SJCRH30 (cell line): ENCODE data around the gene MCF2L. TPM values are rescaled to one million over a fixed set of nuclear protein-coding genes. Genes with fewer than 3 reads are reported as not detected.

Experiments
- DNase-seq, 2 experiments: peaks; one replicate each; pipeline ENCODE4 v3.0.0-alpha.2; 2015 to 2020
- H3K27ac ChIP-seq: fragments of 250-450 bp; sonication (Bioruptor Pico); 2 replicates; pipeline ENCODE4 v1.5.1; 2020; ENCODE audit warnings: mild to moderate bottlenecking, moderate library complexity
- H3K27me3 ChIP-seq: fragments of 250-450 bp; sonication (Bioruptor Pico); 2 replicates; pipeline ENCODE4 v1.5.1; 2020; ENCODE audit warnings: mild to moderate bottlenecking, moderate library complexity
- H3K36me3 ChIP-seq: fragments of 250-450 bp; sonication (Bioruptor Pico); 2 replicates; pipeline ENCODE4 v1.5.1; 2020; ENCODE audit warnings: mild to moderate bottlenecking, moderate library complexity
- H3K4me1 ChIP-seq: fragments of 250-450 bp; sonication (Bioruptor Pico); 2 replicates; pipeline ENCODE4 v1.5.1; 2020; ENCODE audit warnings: mild to moderate bottlenecking, moderate library complexity
- H3K4me3 ChIP-seq: fragments of 250-450 bp; sonication (Bioruptor Pico); 2 replicates; pipeline ENCODE4 v1.5.1; 2020; ENCODE audit warnings: mild to moderate bottlenecking, moderate library complexity
- H3K9me3 ChIP-seq: fragments of 250-450 bp; sonication (Bioruptor Pico); replicated peaks from 2 replicates; pipeline ENCODE4 v1.5.1; 2020; ENCODE audit warnings: mild to moderate bottlenecking, moderate library complexity
- total RNA-seq: library from RNA; depleted of rRNA; stranded (reverse); fragments of >200 nt; shearing (Covaris generic); gene quantifications from 2 replicates; pipeline ENCODE4 v1.2.3, GENCODE V29; 2014

The MCF2L gene
- total RNA-seq, 1 experiment from 2014 or later: 4.4 TPM

- no peaks in the 10 kb centered on the region for H3K36me3 ChIP-seq
- no peaks in the 10 kb centered on the region for H3K9me3 ChIP-seq
- no peak overlapping the region for H3K4me3 ChIP-seq
- no peak overlapping the region for H3K27ac ChIP-seq
- no peaks in the 10 kb centered on the region for H3K27me3 ChIP-seq
- DNase-seq: no peak
- H3K4me1 ChIP-seq: peaks cover 29% of the 10 kb centered on the region
These were observed 13.1 kb upstream of the MCF2L start for GRCh38 chr13:112955956-112956355.

GRCh38 chr13:112956571-112957294 is 12.3 kb upstream of the MCF2L start:
- Histone ChIP-seq H3K27ac (peak overlapping the region; percentile 29; the same call in 1 of the 2 replicates), H3K4me1 (peaks cover 29% of the 10 kb centered on the region), H3K36me3 (no peaks in the 10 kb centered on the region), H3K9me3 (no peaks in the 10 kb centered on the region), H3K27me3 (no peaks in the 10 kb centered on the region), H3K4me3 (peak overlapping the region; percentile 13; the same call in 1 of the 2 replicates)
- DNase-seq: peak; percentile 53 to 69

- Histone ChIP-seq H3K4me3 (peak overlapping the region; percentile 13; the same call in 1 of the 2 replicates), H3K36me3 (no peaks in the 10 kb centered on the region), H3K4me1 (peaks cover 29% of the 10 kb centered on the region), H3K27ac (peak overlapping the region; percentile 29; the same call in 1 of the 2 replicates), H3K9me3 (no peaks in the 10 kb centered on the region), H3K27me3 (no peaks in the 10 kb centered on the region)
- DNase-seq: no peak
These were observed 11.7 kb upstream of the MCF2L start for GRCh38 chr13:112957295-112957677.

GRCh38 chr13:112958127-112958989 is 10.7 kb upstream of the MCF2L start:
- Histone ChIP-seq H3K4me1 (peaks cover 29% of the 10 kb centered on the region), H3K36me3 (no peaks in the 10 kb centered on the region), H3K4me3 (no peak overlapping the region), H3K27ac (peak overlapping the region; percentile 59), H3K9me3 (no peaks in the 10 kb centered on the region), H3K27me3 (no peaks in the 10 kb centered on the region)
- no peak for DNase-seq

GRCh38 chr13:112959206-112959605 is 9.8 kb upstream of the MCF2L start:
- Histone ChIP-seq H3K27me3 (no peaks in the 10 kb centered on the region), H3K36me3 (no peaks in the 10 kb centered on the region), H3K4me1 (peaks cover 29% of the 10 kb centered on the region), H3K27ac (peak overlapping the region; percentile 59), H3K9me3 (no peaks in the 10 kb centered on the region), H3K4me3 (no peak overlapping the region)
- DNase-seq: peak; percentile 75 to 91

- H3K36me3 ChIP-seq: no peaks in the 10 kb centered on the region
- H3K27ac ChIP-seq: peak overlapping the region; percentile 59
- no peak overlapping the region for H3K4me3 ChIP-seq
- H3K9me3 ChIP-seq: no peaks in the 10 kb centered on the region
- H3K4me1 ChIP-seq: peaks cover 29% of the 10 kb centered on the region
- H3K27me3 ChIP-seq: no peaks in the 10 kb centered on the region
- no peak for DNase-seq
These were observed 9.1 kb upstream of the MCF2L start for GRCh38 chr13:112959701-112960542.

GRCh38 chr13:112960706-112961105 is 8.3 kb upstream of the MCF2L start:
- no peak for DNase-seq
- no peak overlapping the region for H3K27ac ChIP-seq
- no peaks in the 10 kb centered on the region for H3K27me3 ChIP-seq
- H3K36me3 ChIP-seq: no peaks in the 10 kb centered on the region
- H3K4me3 ChIP-seq: no peak overlapping the region
- H3K4me1 ChIP-seq: peaks cover 29% of the 10 kb centered on the region
- no peaks in the 10 kb centered on the region for H3K9me3 ChIP-seq

- Histone ChIP-seq H3K9me3 (no peaks in the 10 kb centered on the region), H3K27me3 (no peaks in the 10 kb centered on the region), H3K36me3 (no peaks in the 10 kb centered on the region), H3K27ac (no peak overlapping the region), H3K4me1 (peaks cover 29% of the 10 kb centered on the region), H3K4me3 (no peak overlapping the region)
- no peak for DNase-seq
These were observed 7.3 kb upstream of the MCF2L start for GRCh38 chr13:112961457-112962369.

- H3K36me3 ChIP-seq: no peaks in the 10 kb centered on the region
- no peak for DNase-seq
- no peaks in the 10 kb centered on the region for H3K9me3 ChIP-seq
- no peak overlapping the region for H3K27ac ChIP-seq
- H3K4me3 ChIP-seq: no peak overlapping the region
- no peaks in the 10 kb centered on the region for H3K27me3 ChIP-seq
- peaks cover 27% of the 10 kb centered on the region for H3K4me1 ChIP-seq
These were observed 6.6 kb upstream of the MCF2L start for GRCh38 chr13:112962396-112962795.

GRCh38 chr13:112962911-112963625 is 5.9 kb upstream of the MCF2L start:
- H3K27me3 ChIP-seq: no peaks in the 10 kb centered on the region
- no peaks in the 10 kb centered on the region for H3K36me3 ChIP-seq
- H3K9me3 ChIP-seq: no peaks in the 10 kb centered on the region
- peaks cover 21% of the 10 kb centered on the region for H3K4me1 ChIP-seq
- no peak overlapping the region for H3K4me3 ChIP-seq
- no peak for DNase-seq
- no peak overlapping the region for H3K27ac ChIP-seq

GRCh38 chr13:112963641-112964040 is 5.4 kb upstream of the MCF2L start:
- no peaks in the 10 kb centered on the region for H3K36me3 ChIP-seq
- H3K27ac ChIP-seq: no peak overlapping the region
- H3K4me1 ChIP-seq: peaks cover 15% of the 10 kb centered on the region
- no peak for DNase-seq
- H3K9me3 ChIP-seq: no peaks in the 10 kb centered on the region
- H3K27me3 ChIP-seq: no peaks in the 10 kb centered on the region
- H3K4me3 ChIP-seq: no peak overlapping the region

GRCh38 chr13:112964971-112965492 is 4.0 kb upstream of the MCF2L start:
- no peak for DNase-seq
- Histone ChIP-seq H3K27ac (no peak overlapping the region), H3K9me3 (no peaks in the 10 kb centered on the region), H3K27me3 (no peaks in the 10 kb centered on the region; the same call in 1 of the 2 replicates), H3K4me1 (peaks cover under 1% of the 10 kb centered on the region; the same call in 1 of the 2 replicates), H3K4me3 (no peak overlapping the region), H3K36me3 (no peaks in the 10 kb centered on the region)

GRCh38 chr13:112965573-112966115 is 3.4 kb upstream of the MCF2L start:
- no peaks in the 10 kb centered on the region for H3K36me3 ChIP-seq

More at GRCh38 chr13:112965573-112966115, 3.4 kb upstream of the MCF2L start:
- Histone ChIP-seq H3K4me3 (no peak overlapping the region), H3K9me3 (no peaks in the 10 kb centered on the region), H3K27ac (no peak overlapping the region), H3K27me3 (peaks cover 6% of the 10 kb centered on the region), H3K4me1 (peaks cover 4% of the 10 kb centered on the region; the same call in 1 of the 2 replicates)
- DNase-seq: no peak
